ENCODE measurements around the gene AGR3. TPM values are rescaled to one million over a fixed set of nuclear protein-coding genes. Genes with fewer than 3 reads are reported as not detected.
"Not testable (repeated sequence)": the region's sequence is repeated elsewhere in the genome, so short reads cannot be mapped to it uniquely, and the experiment has no call there.

AGR3 gene
- total and polyA plus RNA-seq, 4 donors = not detected

GRCh38 chr7:16867328-16867727 lies 14.5 kb downstream of the AGR3 start:
- H3K27ac ChIP-seq (ENCODE audit: low read depth in 1 of 2, low read length in 2 of 2) = no peak overlapping the region
- no peaks in the 10 kb centered on the region for H3K4me1 ChIP-seq (ENCODE audit: control insufficient read depth in 4 of 4, insufficient read depth in 4 of 4, low read length in 3 of 4)
- peaks cover 0 to 5% (median under 1%) of the 10 kb centered on the region in 4 donors for H3K9me3 ChIP-seq (ENCODE audit: control insufficient read depth in 4 of 4, low read length in 3 of 4)
- H3K9ac ChIP-seq (ENCODE audit: low read depth in 1 of 2, low read length in 2 of 2) = no peak overlapping the region
- DNase-seq (ENCODE audit: low spot score) = no peak
- H3K4me3 ChIP-seq (ENCODE audit: low read depth in 1 of 3, low read length in 3 of 3) = no peak overlapping the region
- no peaks in the 10 kb centered on the region for H3K27me3 ChIP-seq (ENCODE audit: control insufficient read depth in 4 of 4, insufficient read depth in 4 of 4, low read length in 3 of 4)
- no peak for TF ChIP-seq HNF4G (IDR thresholded peaks at IDR 0.05)
- TF ChIP-seq, protein P1, sequence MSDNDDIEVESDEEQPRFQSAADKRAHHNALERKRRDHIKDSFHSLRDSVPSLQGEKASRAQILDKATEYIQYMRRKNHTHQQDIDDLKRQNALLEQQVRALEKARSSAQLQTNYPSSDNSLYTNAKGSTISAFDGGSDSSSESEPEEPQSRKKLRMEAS (IDR thresholded peaks at IDR 0.05) = no peak
- no peak for TF ChIP-seq SP1 (IDR thresholded peaks at IDR 0.05)
- TF ChIP-seq FOXA1 (IDR thresholded peaks at IDR 0.05) = no peak
- TF ChIP-seq JUND (IDR thresholded peaks at IDR 0.05) = no peak
- TF ChIP-seq RAD21 (IDR thresholded peaks at IDR 0.05) = no peak
- H3K36me3 ChIP-seq (ENCODE audit: control insufficient read depth in 4 of 4, insufficient read depth in 3 of 4, low read depth in 1 of 4, low read length in 3 of 4) = no peaks in the 10 kb centered on the region

DNA sequence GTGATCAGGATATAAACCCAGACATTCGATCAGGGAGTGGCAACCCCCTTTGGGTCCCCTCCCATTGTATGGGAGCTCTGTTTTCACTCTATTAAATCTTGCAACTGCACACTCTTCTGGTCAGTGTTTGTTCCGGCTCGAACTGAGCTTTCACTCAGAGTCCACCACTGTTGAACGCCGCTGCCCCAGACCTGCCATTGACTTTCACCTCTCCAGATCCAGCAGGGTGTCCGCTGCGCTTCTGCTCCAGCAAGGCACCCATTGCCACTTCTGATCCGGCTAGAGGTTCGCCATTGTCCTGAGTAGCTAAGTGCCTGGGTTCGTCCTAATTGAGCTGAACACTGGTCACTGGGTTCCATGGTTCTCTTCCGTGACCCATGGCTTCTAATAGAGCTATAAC lies 28.6 kb downstream of the AGR3 start:
- H3K4me3 ChIP-seq (ENCODE audit: low read depth in 1 of 3, low read length in 3 of 3); H3K4me1 ChIP-seq (ENCODE audit: control insufficient read depth in 4 of 4, insufficient read depth in 4 of 4, low read length in 3 of 4); H3K9ac ChIP-seq (ENCODE audit: low read depth in 1 of 2, low read length in 2 of 2); H3K27ac ChIP-seq (ENCODE audit: low read depth in 1 of 2, low read length in 2 of 2); DNase-seq (ENCODE audit: low spot score); H3K36me3 ChIP-seq (ENCODE audit: control insufficient read depth in 4 of 4, insufficient read depth in 3 of 4, low read depth in 1 of 4, low read length in 3 of 4); H3K9me3 ChIP-seq (ENCODE audit: control insufficient read depth in 4 of 4, low read length in 3 of 4); H3K27me3 ChIP-seq (ENCODE audit: control insufficient read depth in 4 of 4, insufficient read depth in 4 of 4, low read length in 3 of 4): not testable (repeated sequence)
- 91% methylated on average over 11 of the region's 11 CpGs for WGBS

DNA sequence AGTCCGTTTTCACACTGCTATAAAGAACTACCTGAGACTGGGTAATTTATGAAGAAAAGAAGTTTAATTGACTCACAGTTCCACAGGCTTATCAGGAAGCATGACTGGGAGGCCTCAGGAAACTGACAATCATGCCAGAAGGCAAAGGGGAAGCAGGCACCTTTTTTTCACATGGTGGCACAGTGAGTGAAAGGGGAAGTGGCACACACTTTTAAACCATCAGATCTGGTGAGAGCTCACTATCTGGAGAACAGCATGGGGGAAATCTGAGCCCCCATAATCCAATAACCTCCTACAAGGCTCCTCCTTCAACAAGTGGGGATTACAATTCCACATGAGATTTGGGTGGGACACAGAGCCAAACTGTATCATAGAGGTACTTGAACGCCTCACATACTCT lies 30.0 kb downstream of the AGR3 start:
- no peak overlapping the region for H3K9ac ChIP-seq (ENCODE audit: low read depth in 1 of 2, low read length in 2 of 2)
- H3K9me3 ChIP-seq (ENCODE audit: control insufficient read depth in 4 of 4, low read length in 3 of 4) = no peaks in the 10 kb centered on the region
- H3K36me3 ChIP-seq (ENCODE audit: control insufficient read depth in 4 of 4, insufficient read depth in 3 of 4, low read depth in 1 of 4, low read length in 3 of 4) = no peaks in the 10 kb centered on the region
- TF ChIP-seq GABPA (IDR thresholded peaks at IDR 0.05 in 1 of 2, conservative IDR thresholded peaks at IDR 0.05 in 1 of 2) (no peak), FOXA1 (IDR thresholded peaks at IDR 0.05) (no peak), RAD21 (IDR thresholded peaks at IDR 0.05) (no peak), HNF4G (IDR thresholded peaks at IDR 0.05) (no peak), JUND (IDR thresholded peaks at IDR 0.05) (no peak)
- TF ChIP-seq, protein P2, sequence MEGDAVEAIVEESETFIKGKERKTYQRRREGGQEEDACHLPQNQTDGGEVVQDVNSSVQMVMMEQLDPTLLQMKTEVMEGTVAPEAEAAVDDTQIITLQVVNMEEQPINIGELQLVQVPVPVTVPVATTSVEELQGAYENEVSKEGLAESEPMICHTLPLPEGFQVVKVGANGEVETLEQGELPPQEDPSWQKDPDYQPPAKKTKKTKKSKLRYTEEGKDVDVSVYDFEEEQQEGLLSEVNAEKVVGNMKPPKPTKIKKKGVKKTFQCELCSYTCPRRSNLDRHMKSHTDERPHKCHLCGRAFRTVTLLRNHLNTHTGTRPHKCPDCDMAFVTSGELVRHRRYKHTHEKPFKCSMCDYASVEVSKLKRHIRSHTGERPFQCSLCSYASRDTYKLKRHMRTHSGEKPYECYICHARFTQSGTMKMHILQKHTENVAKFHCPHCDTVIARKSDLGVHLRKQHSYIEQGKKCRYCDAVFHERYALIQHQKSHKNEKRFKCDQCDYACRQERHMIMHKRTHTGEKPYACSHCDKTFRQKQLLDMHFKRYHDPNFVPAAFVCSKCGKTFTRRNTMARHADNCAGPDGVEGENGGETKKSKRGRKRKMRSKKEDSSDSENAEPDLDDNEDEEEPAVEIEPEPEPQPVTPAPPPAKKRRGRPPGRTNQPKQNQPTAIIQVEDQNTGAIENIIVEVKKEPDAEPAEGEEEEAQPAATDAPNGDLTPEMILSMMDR (IDR thresholded peaks at IDR 0.05; ENCODE audit: low read depth, low read length, missing input control) = no peak
- TF ChIP-seq, protein P3, sequence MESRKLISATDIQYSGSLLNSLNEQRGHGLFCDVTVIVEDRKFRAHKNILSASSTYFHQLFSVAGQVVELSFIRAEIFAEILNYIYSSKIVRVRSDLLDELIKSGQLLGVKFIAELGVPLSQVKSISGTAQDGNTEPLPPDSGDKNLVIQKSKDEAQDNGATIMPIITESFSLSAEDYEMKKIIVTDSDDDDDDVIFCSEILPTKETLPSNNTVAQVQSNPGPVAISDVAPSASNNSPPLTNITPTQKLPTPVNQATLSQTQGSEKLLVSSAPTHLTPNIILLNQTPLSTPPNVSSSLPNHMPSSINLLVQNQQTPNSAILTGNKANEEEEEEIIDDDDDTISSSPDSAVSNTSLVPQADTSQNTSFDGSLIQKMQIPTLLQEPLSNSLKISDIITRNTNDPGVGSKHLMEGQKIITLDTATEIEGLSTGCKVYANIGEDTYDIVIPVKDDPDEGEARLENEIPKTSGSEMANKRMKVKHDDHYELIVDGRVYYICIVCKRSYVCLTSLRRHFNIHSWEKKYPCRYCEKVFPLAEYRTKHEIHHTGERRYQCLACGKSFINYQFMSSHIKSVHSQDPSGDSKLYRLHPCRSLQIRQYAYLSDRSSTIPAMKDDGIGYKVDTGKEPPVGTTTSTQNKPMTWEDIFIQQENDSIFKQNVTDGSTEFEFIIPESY (IDR thresholded peaks at IDR 0.05) = no peak
- H3K4me1 ChIP-seq (ENCODE audit: control insufficient read depth in 4 of 4, insufficient read depth in 4 of 4, low read length in 3 of 4) = no peaks in the 10 kb centered on the region
- WGBS = 80% methylated on average over 2 of the region's 2 CpGs
- H3K27ac ChIP-seq (ENCODE audit: low read depth in 1 of 2, low read length in 2 of 2) = no peak overlapping the region
- H3K27me3 ChIP-seq (ENCODE audit: control insufficient read depth in 4 of 4, insufficient read depth in 4 of 4, low read length in 3 of 4) = peaks cover 0 to 3% (median 0%) of the 10 kb centered on the region in 4 donors
- no peak overlapping the region for H3K4me3 ChIP-seq (ENCODE audit: low read depth in 1 of 3, low read length in 3 of 3)
- DNase-seq (ENCODE audit: low spot score) = no peak
